HG03342 (cell line): ENCODE measurements around the gene NPTN.

Experiments used
- ATAC-seq: cut with Tn5 transposase; IDR thresholded peaks from one replicate; pipeline ENCODE4 v1.9.1; 2021; ENCODE audit warnings: mild to moderate bottlenecking, moderate library complexity; ENCODE audit not compliant: unreplicated experiment

NPTN gene

GRCh38 chr15:73522011-73522410, 111.2 kb downstream of the NPTN start:
- no peak for ATAC-seq

DNA sequence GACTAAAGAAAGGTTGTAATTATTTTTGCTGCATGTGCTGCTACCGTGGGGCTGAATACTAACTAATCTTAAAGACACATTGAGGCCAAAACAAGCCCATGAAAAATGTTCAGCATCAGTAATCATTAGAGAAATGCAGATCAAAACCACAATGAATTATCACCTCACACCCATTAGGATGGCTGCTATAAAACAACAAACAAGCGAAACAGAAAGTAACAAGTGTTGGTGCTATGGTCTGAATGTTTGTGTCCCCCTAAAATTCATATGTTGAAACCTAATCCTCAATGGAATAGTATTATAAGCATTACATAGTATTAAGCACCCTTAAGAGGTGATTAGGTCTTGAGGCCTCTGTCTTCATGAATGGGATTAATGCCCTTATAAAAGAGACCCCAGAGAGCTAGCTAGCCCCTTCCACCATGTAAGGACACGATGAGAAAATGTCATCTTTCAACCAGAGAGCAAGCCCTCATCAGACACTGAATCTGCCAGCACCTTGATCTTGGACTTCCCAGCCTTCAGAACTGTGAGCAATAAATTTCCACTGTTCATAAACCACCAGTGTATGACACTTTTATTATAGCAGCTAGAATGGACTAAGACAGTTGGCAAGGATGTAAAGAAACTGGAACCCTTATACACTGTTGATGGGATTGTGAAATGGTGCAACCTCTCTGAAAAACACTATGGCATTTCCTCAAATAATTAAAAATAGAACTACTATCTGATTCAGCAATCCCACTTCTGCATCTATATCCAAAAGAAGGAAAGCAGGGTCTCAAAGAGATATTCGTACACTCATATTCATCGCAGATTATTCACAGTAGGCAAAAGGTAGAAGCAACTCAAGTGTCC, 114.1 kb downstream of the NPTN start:
- ATAC-seq = no peak

DNA sequence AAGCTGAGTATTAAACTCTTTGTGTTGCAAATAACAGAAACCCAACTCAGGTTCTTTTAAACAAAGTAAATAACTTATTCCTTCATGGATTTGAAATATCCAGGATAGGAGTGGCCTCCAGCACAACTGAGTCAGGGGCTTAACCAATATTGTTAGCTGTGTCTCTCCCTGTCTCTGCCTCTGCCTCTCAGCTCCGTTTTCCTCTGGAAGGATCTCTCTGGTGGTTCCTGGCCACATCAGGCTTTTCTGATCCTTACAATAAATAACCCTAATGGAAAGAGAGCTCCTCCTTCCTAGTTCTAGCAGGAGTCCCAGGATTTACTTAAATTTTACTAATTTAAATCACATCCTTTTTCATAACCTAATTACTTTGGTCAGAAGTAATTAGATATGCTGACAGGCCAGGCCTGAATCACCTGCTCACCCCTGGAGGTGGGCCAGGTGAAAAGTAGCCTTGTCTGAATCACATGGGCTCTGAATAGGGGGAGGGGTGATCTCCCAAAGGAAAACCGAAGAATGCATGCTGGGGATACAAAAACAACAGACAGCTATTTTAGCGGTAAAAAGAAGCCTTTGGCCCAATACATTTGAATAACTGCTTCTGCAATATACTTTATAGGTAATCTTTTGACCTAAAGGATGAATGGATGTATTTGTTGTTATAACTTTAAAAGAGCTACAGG, 114.9 kb downstream of the NPTN start:
- ATAC-seq = no peak

- no peak for ATAC-seq
Observed at GRCh38 chr15:73517566-73517965, 115.6 kb downstream of the NPTN start.

DNA sequence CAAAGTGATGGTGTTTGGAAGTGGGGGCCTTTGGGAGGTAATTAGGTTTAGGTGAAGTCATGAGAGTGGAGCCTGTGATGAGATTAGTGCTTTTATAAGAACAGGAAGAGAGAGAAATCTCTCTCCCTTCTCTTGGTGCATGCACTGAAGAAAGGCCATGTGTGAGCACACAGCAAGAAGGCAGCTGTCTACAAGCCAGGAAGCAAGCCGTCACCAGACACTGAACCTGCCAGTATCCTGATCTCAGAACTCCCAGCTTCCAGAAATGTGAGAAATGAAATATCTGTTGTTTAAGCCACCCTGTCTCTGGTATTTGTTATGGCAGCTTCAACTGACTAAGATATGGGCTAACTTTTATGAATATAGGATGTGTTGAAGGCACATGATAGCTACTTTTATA, 117.7 kb downstream of the NPTN start:
- no peak for ATAC-seq
